H9 (cell line): ENCODE results near the gene ETV2. TPM values are rescaled to one million over a fixed set of nuclear protein-coding genes. Genes with fewer than 3 reads are reported as not detected.

Experiments used
- DNase-seq: peaks from one replicate; pipeline ENCODE4 v3.0.0-alpha.2; 2017
- H2AFZ ChIP-seq: one replicate; pipeline ENCODE4 v1.6.1; 2013; ENCODE audit warnings: mild to moderate bottlenecking, low read length, control low read depth, moderate library complexity
- H2AK5ac ChIP-seq: 2 replicates; pipeline ENCODE4 v1.6.1; 2013; ENCODE audit warnings: low read length, control low read depth, mixed read lengths; ENCODE audit not compliant: insufficient read length
- H2BK120ac ChIP-seq: one replicate; pipeline ENCODE4 v1.6.1; 2013; ENCODE audit warnings: low read depth, mild to moderate bottlenecking, low read length, control low read depth, inconsistent platforms; ENCODE audit not compliant: poor library complexity, severe bottlenecking
- H2BK12ac ChIP-seq: 2 replicates; pipeline ENCODE4 v1.6.1; 2013; ENCODE audit warnings: low read length, control low read depth, mixed read lengths, low read depth; ENCODE audit not compliant: insufficient read length
- H2BK15ac ChIP-seq: 2 replicates; pipeline ENCODE4 v1.6.1; 2013; ENCODE audit warnings: low read depth, low read length, control low read depth
- H2BK20ac ChIP-seq: one replicate; pipeline ENCODE4 v1.6.1; 2013; ENCODE audit warnings: low read depth, mild to moderate bottlenecking, low read length, control low read depth, inconsistent platforms; ENCODE audit not compliant: poor library complexity, severe bottlenecking
- H2BK5ac ChIP-seq: 2 replicates; pipeline ENCODE4 v1.6.1; 2013; ENCODE audit warnings: low read length, control low read depth, mixed read lengths; ENCODE audit not compliant: insufficient read length
- H3K14ac ChIP-seq: 2 replicates; pipeline ENCODE4 v1.6.1; 2013; ENCODE audit warnings: low read length, control low read depth; ENCODE audit not compliant: insufficient read depth
- H3K18ac ChIP-seq: 2 replicates; pipeline ENCODE4 v1.6.1; 2013; ENCODE audit warnings: low read depth, mild to moderate bottlenecking, mixed read lengths, low read length, control low read depth; ENCODE audit not compliant: insufficient read length
- H3K23ac ChIP-seq: 2 replicates; pipeline ENCODE4 v1.6.1; 2013; ENCODE audit warnings: low read length, control low read depth, mixed read lengths, low read depth; ENCODE audit not compliant: insufficient read length
- H3K23me2 ChIP-seq: 2 replicates; pipeline ENCODE4 v1.6.1; 2013; ENCODE audit warnings: low read depth, mild to moderate bottlenecking, mixed read lengths, low read length, control low read depth; ENCODE audit not compliant: insufficient read length, poor library complexity, severe bottlenecking
- H3K27ac ChIP-seq: 2 replicates; pipeline ENCODE4 v1.5.1; 2013; ENCODE audit warnings: low read length, control low read depth, mixed read lengths, low read depth; ENCODE audit not compliant: insufficient read length
- H3K27me3 ChIP-seq: 2 replicates; pipeline ENCODE4 v1.6.1; 2013; ENCODE audit warnings: low read length, control low read depth, inconsistent platforms; ENCODE audit not compliant: insufficient read depth
- H3K4ac ChIP-seq: 2 replicates; pipeline ENCODE4 v1.6.1; 2013; ENCODE audit warnings: low read depth, mild to moderate bottlenecking, control low read depth, inconsistent platforms, low read length, moderate library complexity
- H3K4me1 ChIP-seq: 2 replicates; pipeline ENCODE4 v1.6.1; 2013; ENCODE audit warnings: low read length, control low read depth, inconsistent platforms; ENCODE audit not compliant: insufficient read depth
- H3K4me2 ChIP-seq: 2 replicates; pipeline ENCODE4 v1.6.1; 2013; ENCODE audit warnings: low read length, control low read depth, mixed read lengths; ENCODE audit not compliant: insufficient read length, insufficient read depth
- H3K56ac ChIP-seq: 2 replicates; pipeline ENCODE4 v1.6.1; 2013; ENCODE audit warnings: low read depth, mild to moderate bottlenecking, mixed read lengths, low read length, control low read depth; ENCODE audit not compliant: insufficient read length
- H3K79me1 ChIP-seq: 2 replicates; pipeline ENCODE4 v1.6.1; 2013; ENCODE audit warnings: low read depth, mild to moderate bottlenecking, moderate library complexity, low read length, control low read depth, inconsistent platforms; ENCODE audit not compliant: insufficient read depth, poor library complexity, severe bottlenecking
- H3K79me2 ChIP-seq: 2 replicates; pipeline ENCODE4 v1.6.1; 2013; ENCODE audit warnings: low read length, control low read depth, inconsistent platforms; ENCODE audit not compliant: insufficient read depth
- H3K9ac ChIP-seq: 2 replicates; pipeline ENCODE4 v1.6.1; 2013; ENCODE audit warnings: low read length, control low read depth, mixed read lengths; ENCODE audit not compliant: insufficient read length; ENCODE audit errors: extremely low read depth
- H3K9me3 ChIP-seq: one replicate; pipeline ENCODE4 v1.6.1; 2013; ENCODE audit warnings: low read depth, low read length, inconsistent platforms; ENCODE audit not compliant: control insufficient read depth
- H3T11ph ChIP-seq: one replicate; pipeline ENCODE4 v1.6.1; 2013; ENCODE audit warnings: mild to moderate bottlenecking, low read length, control low read depth, inconsistent platforms
- H4K20me1 ChIP-seq: one replicate; pipeline ENCODE4 v1.6.1; 2013; ENCODE audit not compliant: control insufficient read depth, insufficient read length, insufficient read depth
- H4K5ac ChIP-seq: 2 replicates; pipeline ENCODE4 v1.6.1; 2013; ENCODE audit warnings: low read depth, mild to moderate bottlenecking, mixed read lengths, low read length, control low read depth; ENCODE audit not compliant: insufficient read length
- H4K8ac ChIP-seq: replicated peaks from 2 replicates; pipeline ENCODE4 v1.6.1; 2013; ENCODE audit warnings: low read length, control low read depth, mixed read lengths, low read depth; ENCODE audit not compliant: insufficient read length
- H4K91ac ChIP-seq: 2 replicates; pipeline ENCODE4 v1.6.1; 2013; ENCODE audit warnings: low read depth, mild to moderate bottlenecking, moderate library complexity, mixed read lengths, low read length, control low read depth; ENCODE audit not compliant: insufficient read length
- H3K27ac Mint-ChIP-seq, 3 experiments: 2 replicates in 2 of 3; 3 replicates in 1 of 3; pipeline ENCODE4 v1.8.0; 2020 to 2021; ENCODE audit warnings: mixed read lengths in 3 of 3, mild to moderate bottlenecking in 1 of 3, moderate library complexity in 1 of 3
- H3K27me3 Mint-ChIP-seq: 2 replicates; pipeline ENCODE4 v1.8.0; 2021; ENCODE audit warnings: low read depth, mild to moderate bottlenecking, moderate library complexity, mixed read lengths
- H3K36me3 Mint-ChIP-seq, 3 experiments: 2 replicates in 2 of 3; 3 replicates in 1 of 3; pipeline ENCODE4 v1.8.0; 2020 to 2021; ENCODE audit warnings: low read depth in 3 of 3, mixed read lengths in 3 of 3; ENCODE audit not compliant: insufficient read depth in 1 of 3
- H3K4me1 Mint-ChIP-seq, 2 experiments: 2 replicates each; pipeline ENCODE4 v1.8.0; 2020; ENCODE audit warnings: mixed read lengths in 2 of 2
- H3K4me3 Mint-ChIP-seq, 2 experiments: 2 replicates in 1 of 2; 3 replicates in 1 of 2; pipeline ENCODE4 v1.8.0; 2020 to 2021; ENCODE audit warnings: mild to moderate bottlenecking in 2 of 2, mixed read lengths in 2 of 2, moderate library complexity in 1 of 2
- H3K9me3 Mint-ChIP-seq, 2 experiments: 2 replicates in 1 of 2; 3 replicates in 1 of 2; pipeline ENCODE4 v1.8.0; 2020; ENCODE audit warnings: mild to moderate bottlenecking in 2 of 2, mixed read lengths in 2 of 2, moderate library complexity in 1 of 2
- CTCF ChIP-seq: fragments of 200-600 bp; sonication (generic); conservative IDR thresholded peaks from 3 replicates; pipeline ENCODE4 v1.8.0; 2021; ENCODE audit warnings: antibody characterized with exemption, mild to moderate bottlenecking
- WGBS: extraction: QIAGEN DNeasy Blood & Tissue Kit; methylation state at CpG from one replicate; pipeline ENCODE4 v1.1.7; 2013; ENCODE audit warnings: missing lambda C conversion rate, low lambda C conversion rate, mixed read lengths; ENCODE audit not compliant: insufficient read length; ENCODE audit errors: extremely low coverage; 5-methylcytosine and 5-hydroxymethylcytosine counted together
- total RNA-seq: library from RNA; stranded (reverse); gene quantifications from 2 replicates; pipeline ENCODE4 v1.2.1, GENCODE V29; 2021

The ETV2 gene
- total RNA-seq, 1 experiment from 2014 or later = 1.9 TPM

- Mint-ChIP-seq H3K4me3 (no peak overlapping the region), H3K27ac (no peak overlapping the region), H3K27me3 (peaks cover 25% of the 10 kb centered on the region), H3K9me3 (peaks cover 28 to 36% of the 10 kb centered on the region in 2 experiments), H3K36me3 (peaks cover 4 to 7% (median 5%) of the 10 kb centered on the region in 3 experiments; a peak in 5 of 7 replicates), H3K4me1 (peaks cover 5% of the 10 kb centered on the region in 2 experiments)
- Histone ChIP-seq H3K9ac (no peak overlapping the region), H3K56ac (no peak overlapping the region), H3K14ac (no peak overlapping the region), H3K79me1 (no peaks in the 10 kb centered on the region), H3K79me2 (no peaks in the 10 kb centered on the region), H2BK20ac (no peak overlapping the region), H2AK5ac (no peak overlapping the region), H4K20me1 (no peaks in the 10 kb centered on the region), H2BK5ac (no peak overlapping the region), H3K23me2 (peaks cover 5% of the 10 kb centered on the region), H4K91ac (no peak overlapping the region), H3K4ac (no peak overlapping the region), H4K5ac (no peak overlapping the region), H2BK12ac (no peak overlapping the region), H2BK120ac (no peak overlapping the region), H3K23ac (no peak overlapping the region), H3K4me1 (no peaks in the 10 kb centered on the region), H3K4me2 (no peak overlapping the region), H3K27ac (no peak overlapping the region), H2AFZ (no peak overlapping the region), H3K18ac (no peak overlapping the region), H3K27me3 (no peaks in the 10 kb centered on the region), H4K8ac (no peak overlapping the region), H3K9me3 (peaks cover 12% of the 10 kb centered on the region), H3T11ph (no peak overlapping the region), H2BK15ac (no peak overlapping the region)
- no peak for DNase-seq
- no peak for TF ChIP-seq CTCF
- no CpG with 5 or more reads among the region's 2 CpGs for WGBS
These were observed 33.3 kb upstream of the ETV2 start for GRCh38 chr19:35608251-35608650.
